Stimulated activated CD8-positive, alpha-beta memory T cell treated with anti-CD3 and anti-CD28 coated beads, Interleukin-4, amount 100 ng/mL, for 48 hours (primary cell): Measurements from ENCODE around the gene KIAA1755.

Experiments
- DNase-seq: peaks from one replicate; pipeline ENCODE4 v3.0.0-alpha.2; 2020

Gene KIAA1755, protein sequence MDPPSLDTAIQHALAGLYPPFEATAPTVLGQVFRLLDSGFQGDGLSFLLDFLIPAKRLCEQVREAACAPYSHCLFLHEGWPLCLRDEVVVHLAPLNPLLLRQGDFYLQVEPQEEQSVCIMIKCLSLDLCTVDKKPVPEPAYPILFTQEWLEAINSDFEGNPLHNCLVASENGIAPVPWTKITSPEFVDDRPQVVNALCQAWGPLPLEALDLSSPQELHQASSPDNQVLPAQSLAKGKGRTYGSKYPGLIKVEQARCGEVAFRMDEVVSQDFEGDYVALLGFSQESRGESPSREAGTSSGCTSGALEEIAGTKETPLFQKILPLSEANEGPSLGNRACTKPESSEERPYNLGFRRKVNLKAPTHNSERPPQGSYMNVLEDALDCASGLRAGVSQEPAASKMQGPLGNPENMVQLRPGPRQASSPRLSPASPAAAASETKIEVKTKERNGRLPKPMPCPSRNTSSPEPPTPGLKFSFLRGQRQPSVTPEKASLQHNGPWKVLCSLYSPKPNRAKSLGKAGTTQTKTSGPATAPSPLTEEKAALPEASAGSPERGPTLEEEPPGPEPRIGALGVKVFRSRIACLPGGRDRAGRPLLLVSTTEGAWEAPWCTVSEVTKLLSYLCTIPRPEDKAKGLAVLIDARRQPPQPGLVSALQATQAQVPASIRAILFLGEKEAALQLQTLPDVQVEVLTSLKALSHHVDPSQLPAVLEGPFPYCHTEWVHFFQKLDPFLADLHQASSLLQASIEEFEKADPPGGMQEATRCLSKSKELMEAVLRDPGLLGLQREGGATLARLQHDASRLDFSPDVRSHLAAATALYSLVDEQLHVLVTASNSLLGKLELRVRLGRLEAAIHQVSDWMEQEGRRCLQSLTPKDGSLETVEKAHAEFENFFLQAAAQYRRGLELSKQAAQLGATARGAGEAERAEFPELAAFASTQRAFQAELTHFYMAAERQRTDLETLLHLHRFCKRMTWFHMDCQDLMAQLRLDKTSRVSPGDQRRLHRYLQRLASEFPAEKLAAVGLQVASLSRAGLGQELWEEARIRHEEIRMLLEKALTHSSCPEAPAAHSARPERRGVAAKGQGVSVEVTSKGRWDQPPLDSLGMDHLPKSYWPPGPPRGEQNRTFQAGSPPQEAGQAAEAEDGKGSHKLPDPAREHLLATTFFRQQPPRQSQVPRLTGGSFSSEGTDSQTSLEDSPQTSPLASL

DNA sequence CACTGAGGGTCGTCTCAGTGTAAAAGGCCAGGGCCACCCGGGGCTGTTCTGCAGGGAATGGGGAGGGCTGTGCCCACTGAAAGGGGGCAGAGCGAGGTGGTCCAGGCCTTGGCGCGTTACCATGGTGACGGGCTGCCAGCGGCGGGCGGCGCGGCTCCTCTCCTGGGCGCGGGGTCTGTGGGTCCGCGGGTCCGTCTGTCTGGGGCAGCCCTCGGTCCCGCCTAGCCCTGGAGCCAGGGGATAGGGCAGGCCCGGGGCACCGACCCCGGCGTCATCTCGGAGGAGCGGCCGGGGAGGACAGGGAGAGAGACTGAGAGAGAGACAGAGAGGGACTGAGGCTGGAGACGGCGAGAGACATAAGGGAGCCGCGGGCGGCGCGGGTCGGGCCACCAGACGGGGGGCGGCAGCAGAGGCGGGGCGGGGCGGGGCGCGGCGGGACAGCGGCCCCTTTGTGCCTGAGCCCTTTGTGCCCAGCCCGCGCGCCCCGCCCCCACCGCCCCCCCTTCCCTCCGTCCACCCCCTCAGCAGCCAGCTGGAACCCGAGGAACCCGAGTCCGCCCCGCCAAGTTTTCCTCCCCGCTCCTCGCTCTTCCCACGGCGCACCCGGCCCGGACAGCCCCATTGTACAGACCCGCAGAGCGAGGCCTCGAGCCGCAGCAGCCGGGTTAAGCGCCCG lies at the start of gene KIAA1755:
KIAA1755 (minus strand) TSS at position 358 of the 676 bp plus-strand sequence; CDS start at position 123, 235 bp downstream.
- no peak for DNase-seq

- no peak for DNase-seq
These were observed 47.9 kb upstream of the KIAA1755 start for GRCh38 chr20:38308447-38308846.

DNA sequence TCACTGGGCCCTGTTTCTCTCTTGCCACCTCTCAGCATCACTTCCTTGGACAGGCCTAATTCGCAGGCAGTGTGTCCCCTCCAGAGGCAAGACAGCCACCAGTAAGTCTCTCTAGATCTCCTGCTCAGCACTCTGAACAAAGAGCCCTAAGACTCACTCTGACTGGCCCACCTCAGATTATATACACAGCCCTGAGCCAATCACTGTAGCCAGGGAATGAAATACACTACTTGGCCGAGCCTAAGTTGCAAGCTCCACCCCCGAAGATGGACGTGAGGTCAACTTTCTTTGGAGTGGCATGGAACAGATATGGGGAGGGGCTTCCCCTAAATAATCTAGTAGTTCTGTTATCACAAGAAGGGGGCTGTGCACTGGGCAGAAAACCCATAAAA lies 47.5 kb upstream of the KIAA1755 start:
- DNase-seq: no peak

DNA sequence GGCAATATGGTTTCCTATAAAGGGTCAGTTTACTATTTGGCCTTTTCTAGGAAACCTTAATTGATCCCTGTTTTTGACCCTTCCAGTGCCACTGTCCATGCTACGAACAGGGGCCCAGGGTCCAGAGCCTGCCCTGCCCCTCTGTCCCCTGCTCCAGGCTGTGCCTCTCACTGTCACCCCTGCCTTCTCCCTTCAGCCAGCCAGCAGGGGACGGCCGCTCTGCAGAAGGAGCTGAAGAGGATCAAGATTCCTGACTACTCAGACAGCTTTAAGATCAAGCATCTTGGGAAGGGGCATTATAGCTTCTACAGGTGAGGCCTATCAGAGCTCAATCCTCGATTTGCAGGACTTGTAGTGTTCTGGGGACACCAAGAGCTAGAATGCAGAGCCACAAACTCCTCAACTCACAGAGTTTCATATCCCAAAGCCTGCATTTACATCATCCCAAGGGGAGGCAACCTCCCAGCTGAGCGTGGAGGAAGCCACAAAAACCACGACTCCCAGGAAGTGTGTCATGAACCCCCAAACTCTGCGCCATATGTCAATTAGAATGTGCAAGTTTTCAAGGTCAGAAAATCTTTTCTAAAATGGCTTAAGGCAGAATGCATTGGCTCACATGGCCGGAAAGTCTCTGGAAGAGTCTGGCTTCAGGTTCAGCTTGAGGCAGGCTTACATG lies 47.0 kb upstream of the KIAA1755 start:
- no peak for DNase-seq

GRCh38 chr20:38306379-38306778 lies 45.8 kb upstream of the KIAA1755 start:
- no peak for DNase-seq

DNA sequence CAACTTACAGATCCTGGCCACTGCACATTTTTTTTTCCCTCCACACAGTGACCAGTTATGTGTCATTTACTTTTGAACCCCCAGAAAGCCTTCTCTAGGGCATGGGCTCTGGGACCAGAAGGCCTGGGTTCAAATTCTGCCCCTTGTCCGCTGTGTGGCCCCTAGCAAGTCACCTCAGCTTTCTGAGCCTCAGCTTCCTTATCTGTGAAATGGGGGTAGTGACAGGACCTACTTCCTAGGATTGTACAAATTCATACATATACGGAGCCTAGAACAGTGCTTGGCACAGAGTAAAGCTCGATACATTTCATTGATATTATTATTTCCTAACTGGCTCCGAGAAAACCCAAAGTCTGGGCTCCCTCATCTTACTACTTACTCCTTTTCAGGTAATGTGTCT lies 45.0 kb upstream of the KIAA1755 start:
- no peak for DNase-seq

GRCh38 chr20:38304845-38305447 lies 44.4 kb upstream of the KIAA1755 start:
- DNase-seq: peak; percentile 58

- DNase-seq: no peak
These were observed 43.4 kb upstream of the KIAA1755 start, which contains the start of gene BPI for GRCh38 chr20:38303908-38304379. Gene BPI (plus strand): TSS chr20:38304156. CDS start chr20:38304224, 68 bp downstream.

DNA sequence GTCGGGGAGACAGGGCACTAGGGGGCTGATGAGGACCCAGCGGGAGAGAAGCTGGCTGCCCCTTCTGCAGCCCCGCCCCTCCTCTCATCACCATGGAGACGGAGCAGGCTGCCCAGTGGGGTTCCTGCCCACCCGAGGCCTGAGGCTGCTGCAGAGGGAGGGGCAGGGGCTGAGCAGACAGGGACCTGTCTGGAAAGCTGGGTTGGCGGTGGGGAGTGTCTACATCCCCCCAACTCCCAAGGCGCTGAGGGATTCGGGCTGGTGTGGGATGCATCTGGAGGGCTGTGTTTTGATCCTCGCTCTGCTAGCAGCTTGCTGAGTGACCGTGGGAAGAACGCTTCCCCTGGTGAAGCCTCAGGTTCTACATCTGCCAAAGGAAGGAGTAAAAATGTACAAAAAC lies 42.3 kb upstream of the KIAA1755 start:
- no peak for DNase-seq

GRCh38 chr20:38301309-38301708 lies 40.8 kb upstream of the KIAA1755 start:
- DNase-seq: no peak

- no peak for DNase-seq
These were observed 39.9 kb upstream of the KIAA1755 start for GRCh38 chr20:38300438-38300837.

- DNase-seq: no peak
These were observed 39.4 kb upstream of the KIAA1755 start for GRCh38 chr20:38299963-38300362.

DNA sequence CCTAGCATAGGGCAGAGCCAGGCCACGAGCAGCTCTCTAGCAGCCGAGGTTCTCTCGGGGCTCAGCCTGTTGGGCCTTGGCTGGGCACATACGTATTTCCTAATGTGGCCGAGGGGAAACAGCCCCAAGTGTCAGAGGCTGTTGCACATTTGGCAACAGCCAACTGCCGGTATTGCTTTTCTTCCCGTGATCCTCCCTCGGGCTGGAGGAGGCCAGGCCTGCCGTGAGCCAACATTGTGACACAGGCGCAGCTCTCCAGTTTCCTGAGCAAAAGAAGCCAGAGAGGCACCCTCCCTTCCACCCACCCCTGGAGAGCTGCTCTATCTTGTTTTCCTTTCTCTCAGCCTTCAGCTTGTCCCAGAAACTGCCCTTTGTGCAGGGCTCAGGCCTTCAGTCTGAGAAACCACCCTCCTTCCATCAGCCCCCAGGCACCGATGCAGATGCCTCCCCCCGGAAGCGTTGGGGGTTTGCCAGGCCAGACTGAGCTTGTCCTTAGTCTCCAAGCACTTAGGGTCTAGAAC lies 38.3 kb upstream of the KIAA1755 start:
- no peak for DNase-seq

DNA sequence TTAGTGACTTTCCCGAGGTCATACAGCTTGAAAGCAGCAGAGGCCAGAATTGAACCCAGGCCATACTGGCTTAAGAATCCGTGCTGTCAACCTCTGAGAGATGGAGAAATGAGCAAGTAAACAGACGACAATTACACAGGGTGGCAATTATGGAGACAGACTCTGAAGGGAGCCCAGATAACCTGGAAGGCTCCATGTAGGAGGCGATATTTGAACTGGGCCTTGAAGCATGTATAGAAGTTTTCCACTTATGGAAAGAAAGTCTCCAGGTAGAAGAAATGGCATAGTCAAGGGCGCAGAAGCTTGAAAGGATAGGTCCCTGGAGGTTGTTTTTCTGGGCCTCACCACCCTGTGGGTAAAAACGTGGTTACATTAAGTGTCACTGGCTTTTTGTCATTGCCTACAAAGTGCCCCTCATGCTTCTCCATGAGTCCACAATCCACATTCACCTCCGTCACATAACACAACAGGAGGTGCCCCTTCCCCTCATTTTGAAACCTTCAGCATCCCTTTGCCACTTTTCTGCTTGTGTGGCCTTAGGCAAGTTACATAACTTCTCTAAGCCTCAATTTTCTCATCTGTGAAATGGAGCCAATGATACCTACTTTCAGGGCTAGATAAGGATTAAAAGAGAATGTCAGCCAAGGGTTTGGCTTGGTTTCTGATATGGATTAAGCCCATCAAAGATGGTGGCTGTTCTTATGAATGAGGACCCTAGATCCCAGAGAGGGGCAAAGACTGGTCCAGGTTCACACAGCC lies 37.6 kb upstream of the KIAA1755 start:
- DNase-seq: no peak

DNA sequence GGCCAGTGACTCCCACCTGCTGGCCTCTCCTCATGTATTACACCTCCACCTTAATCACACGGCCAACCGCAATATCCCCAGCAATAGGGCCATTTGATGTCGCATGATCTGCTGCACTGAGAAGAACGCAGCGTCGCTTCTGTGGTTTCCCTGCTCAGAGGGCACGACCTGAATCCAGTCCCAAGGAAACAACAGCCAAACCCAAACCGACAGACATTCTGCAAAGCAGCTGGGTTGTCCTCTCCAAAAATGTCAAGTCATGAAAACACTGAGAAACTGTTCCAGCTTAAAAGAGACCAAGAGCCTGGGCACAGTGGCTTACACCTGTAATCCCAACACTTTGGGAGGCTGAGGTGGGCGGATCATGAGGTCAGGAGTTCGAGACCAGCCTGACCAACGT lies 35.9 kb upstream of the KIAA1755 start:
- DNase-seq: no peak

DNA sequence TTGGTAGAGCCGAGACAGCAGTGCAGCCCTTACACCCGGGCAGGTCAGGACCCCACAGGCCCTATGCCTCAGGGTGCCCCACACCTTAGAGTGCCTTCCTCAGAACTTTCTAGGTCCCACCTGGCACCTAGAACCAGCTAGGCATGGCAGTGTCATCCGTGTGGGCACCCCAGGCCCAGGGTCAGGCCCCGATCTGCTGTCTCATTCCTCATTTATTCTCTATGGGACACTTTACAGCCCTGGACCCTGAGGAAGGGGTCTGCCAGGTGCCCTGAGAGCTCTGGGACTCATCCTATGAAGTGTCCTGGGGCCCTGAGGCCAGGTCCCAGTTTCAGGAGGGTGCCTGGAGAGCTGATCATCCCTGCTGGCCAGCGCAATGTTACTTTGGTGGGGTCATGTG lies 35.3 kb upstream of the KIAA1755 start:
- DNase-seq: no peak

DNA sequence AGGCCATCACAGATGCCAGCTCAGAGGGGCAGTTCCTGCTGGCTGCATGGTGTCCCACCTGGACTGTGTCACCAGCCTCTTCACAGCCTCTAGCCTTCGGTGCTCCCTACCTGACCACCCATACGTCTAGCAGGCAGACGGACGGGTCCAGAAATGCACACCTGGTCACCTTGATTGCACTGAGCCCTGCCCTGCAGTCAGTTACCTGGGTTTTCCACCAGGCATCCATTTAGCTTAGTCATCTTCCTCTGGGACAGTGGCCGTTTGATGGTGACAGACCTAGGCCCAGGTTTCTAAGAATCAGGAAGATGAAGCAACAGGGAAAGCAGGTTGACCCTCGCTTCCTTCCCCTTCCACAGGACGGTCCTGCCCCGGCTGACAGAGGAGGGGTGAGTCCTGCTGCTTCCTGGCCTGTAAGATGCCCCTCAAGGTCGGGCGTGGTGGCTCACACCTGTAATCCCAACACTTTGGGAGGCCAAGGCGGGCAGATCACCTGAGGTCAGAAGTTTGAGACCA lies 33.6 kb upstream of the KIAA1755 start:
- no peak for DNase-seq

DNA sequence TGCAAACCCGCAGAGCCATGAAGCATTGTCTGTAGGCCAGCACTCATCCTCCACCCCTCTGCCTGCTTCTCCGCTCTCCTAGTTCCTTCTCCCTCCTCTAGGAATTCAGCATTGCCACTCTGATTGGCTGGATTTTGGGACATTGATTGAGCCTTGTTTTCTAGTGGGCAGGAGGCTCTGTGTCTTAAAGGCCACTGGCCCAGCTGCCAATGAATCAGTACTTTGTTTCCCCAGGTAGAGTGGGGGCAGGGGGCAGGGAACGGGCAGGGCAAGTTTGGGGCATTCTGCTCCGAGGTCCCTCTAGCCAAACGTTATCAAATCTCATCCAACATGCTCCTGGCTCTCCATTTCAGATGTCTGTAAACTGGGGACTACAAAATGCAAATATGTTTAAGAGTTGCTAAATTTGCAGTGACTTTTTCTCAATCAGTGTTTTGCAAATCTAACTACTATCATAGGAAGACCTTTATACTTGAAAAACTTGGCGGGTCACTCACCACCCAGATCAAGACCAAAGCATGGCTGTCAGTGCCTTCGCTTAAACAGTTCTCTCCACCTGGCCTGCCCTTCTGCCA lies 33.0 kb upstream of the KIAA1755 start:
- DNase-seq: no peak

DNA sequence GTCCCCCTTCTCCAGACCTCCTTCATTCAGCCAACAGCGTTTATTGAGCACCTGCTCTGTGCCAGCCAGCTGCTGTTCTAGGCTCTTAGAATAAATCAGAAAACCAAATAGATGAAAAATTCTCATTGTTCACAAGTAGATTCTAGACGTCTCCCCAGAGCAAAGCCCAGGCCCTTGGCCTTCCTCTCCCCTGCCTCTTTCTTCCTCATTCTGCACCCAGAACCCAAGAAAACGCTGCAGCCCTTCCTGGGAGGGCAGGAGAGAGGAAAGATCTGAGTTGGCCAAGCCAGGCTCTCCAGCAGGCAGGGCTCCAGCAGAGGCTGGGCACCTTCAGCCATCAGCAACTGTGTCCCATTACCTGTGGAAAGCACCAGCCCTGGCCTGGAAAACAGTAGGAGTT lies 31.4 kb upstream of the KIAA1755 start:
- DNase-seq: no peak
